ENCODE measurements around the gene DICER1.

- TF ChIP-seq CTCF (IDR thresholded peaks at IDR 0.05) (no peak), POLR2A (IDR thresholded peaks at IDR 0.05) (no peak)
These were observed 40.2 kb upstream of the DICER1 start for GRCh38 chr14:95197551-95197950.
